A549 treated with Hydrocortisone at 1 μM for 4 hours (cell line): ENCODE data around the gene STRIP1. TPM values are rescaled to one million over a fixed set of nuclear protein-coding genes. Genes with fewer than 3 reads are reported as not detected.

Source experiments
- total RNA-seq: library from RNA; stranded (reverse); fragments of 200-300 nt; extraction: Qiagen RNA extraction; gene quantifications from 5 replicates; pipeline ENCODE4 v1.2.3, GENCODE V29; 2022

The STRIP1 gene, protein sequence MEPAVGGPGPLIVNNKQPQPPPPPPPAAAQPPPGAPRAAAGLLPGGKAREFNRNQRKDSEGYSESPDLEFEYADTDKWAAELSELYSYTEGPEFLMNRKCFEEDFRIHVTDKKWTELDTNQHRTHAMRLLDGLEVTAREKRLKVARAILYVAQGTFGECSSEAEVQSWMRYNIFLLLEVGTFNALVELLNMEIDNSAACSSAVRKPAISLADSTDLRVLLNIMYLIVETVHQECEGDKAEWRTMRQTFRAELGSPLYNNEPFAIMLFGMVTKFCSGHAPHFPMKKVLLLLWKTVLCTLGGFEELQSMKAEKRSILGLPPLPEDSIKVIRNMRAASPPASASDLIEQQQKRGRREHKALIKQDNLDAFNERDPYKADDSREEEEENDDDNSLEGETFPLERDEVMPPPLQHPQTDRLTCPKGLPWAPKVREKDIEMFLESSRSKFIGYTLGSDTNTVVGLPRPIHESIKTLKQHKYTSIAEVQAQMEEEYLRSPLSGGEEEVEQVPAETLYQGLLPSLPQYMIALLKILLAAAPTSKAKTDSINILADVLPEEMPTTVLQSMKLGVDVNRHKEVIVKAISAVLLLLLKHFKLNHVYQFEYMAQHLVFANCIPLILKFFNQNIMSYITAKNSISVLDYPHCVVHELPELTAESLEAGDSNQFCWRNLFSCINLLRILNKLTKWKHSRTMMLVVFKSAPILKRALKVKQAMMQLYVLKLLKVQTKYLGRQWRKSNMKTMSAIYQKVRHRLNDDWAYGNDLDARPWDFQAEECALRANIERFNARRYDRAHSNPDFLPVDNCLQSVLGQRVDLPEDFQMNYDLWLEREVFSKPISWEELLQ
- 11.4 to 13.0 TPM (median 12.5 TPM) in 5 replicates for total RNA-seq

DNA sequence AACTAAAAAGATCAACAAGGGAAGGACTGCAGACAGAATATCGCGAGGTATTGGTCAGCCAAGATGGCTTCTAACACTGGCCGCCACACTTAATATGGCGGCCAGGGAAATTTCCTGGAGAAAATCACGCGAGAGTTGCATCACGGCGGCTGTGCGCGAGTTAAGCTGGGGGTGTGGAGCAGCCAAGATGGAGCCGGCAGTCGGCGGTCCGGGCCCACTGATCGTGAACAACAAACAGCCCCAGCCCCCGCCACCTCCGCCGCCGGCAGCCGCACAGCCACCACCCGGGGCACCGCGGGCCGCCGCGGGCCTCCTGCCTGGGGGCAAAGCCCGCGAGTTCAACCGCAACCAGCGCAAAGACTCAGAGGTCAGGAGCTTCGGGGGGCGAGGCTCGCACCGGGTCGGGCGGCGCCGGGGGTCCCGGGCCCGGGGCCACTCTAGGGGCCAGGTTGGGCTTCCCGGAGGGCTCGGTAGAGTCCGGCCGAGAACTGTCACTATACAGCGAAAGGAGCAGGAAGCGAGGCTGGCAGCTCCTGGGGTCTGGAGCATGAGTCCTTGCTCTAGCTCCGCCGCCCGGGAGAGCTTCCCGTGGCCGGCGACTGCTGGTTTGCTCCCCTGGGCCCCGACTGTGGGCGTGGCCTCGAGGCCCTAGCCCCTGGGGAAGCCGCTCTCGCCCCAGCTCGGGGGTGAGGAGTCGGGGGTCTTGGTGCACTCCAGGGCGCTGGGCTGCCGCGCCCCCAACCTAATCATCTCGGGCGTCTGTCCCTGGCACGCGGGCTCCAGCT lies at the start of gene STRIP1:
TSS of gene STRIP1 (plus strand) at position 174 of the 785 bp plus-strand sequence. CDS start at position 188, 14 bp downstream.

GRCh38 chr1:110070671-110071242 lies 36.3 kb downstream of the STRIP1 start, which contains the start of gene ALX3:
Gene ALX3, minus strand, starts transcription at chr1:110070672. Its CDS starts 60 bp downstream, at chr1:110070612.

Other genes starting within 250 kb of the STRIP1 start
- gene CSF1, start 123.8 kb upstream of the STRIP1 start, total RNA-seq = 16.7 to 17.9 TPM (median 17.0 TPM) in 5 replicates
- 43.6 to 52.5 TPM (median 51.6 TPM) in 5 replicates for gene AHCYL1, start 49.9 kb upstream of the STRIP1 start, total RNA-seq
- not detected in 5 replicates for gene ALX3, start 36.0 kb downstream of the STRIP1 start, total RNA-seq
- gene UBL4B, start 77.8 kb downstream of the STRIP1 start, total RNA-seq = not detected in 5 replicates
- 4.7 to 6.0 TPM (median 5.2 TPM) in 5 replicates for gene SLC6A17, start 115.9 kb downstream of the STRIP1 start, total RNA-seq
- gene KCNC4, start 175.7 kb downstream of the STRIP1 start, total RNA-seq = 3.0 to 3.9 TPM (median 3.8 TPM) in 5 replicates